Stomach (tissue), 9 donors: ENCODE measurements around the gene ADGRF3. TPM values are rescaled to one million over a fixed set of nuclear protein-coding genes. Genes with fewer than 3 reads are reported as not detected.

Experiments
- DNase-seq, 2 donors: peaks; one replicate each; pipeline versions ENCODE4 v3.0.0 to v3.0.0-alpha.2; 2013 to 2019
- H3K27ac ChIP-seq, 5 donors: fragments of 200-600 bp in 4 of 5; sonication (generic) in 4 of 5; one replicate each; pipeline ENCODE4 v1.5.1; 2013 to 2019; ENCODE audit warnings: mild to moderate bottlenecking in 1 of 5, moderate library complexity in 1 of 5
- H3K27me3 ChIP-seq, 3 donors: fragments of 200-600 bp; sonication (generic); one replicate each; pipeline ENCODE4 v1.5.1; 2017 to 2019; ENCODE audit warnings: mixed run types in 1 of 3
- H3K36me3 ChIP-seq, 4 donors: fragments of 200-600 bp; sonication (generic); 1 replicate in 3 of 4; 2 replicates in 1 of 4; pipeline ENCODE4 v1.5.1; 2016 to 2019
- H3K4me1 ChIP-seq, 4 donors: fragments of 200-600 bp; sonication (generic); one replicate each; pipeline ENCODE4 v1.5.1; 2016 to 2019
- H3K4me3 ChIP-seq, 4 donors: fragments of 200-600 bp; sonication (generic) in 3 of 4; one replicate each; pipeline ENCODE4 v1.5.1; 2016 to 2019; ENCODE audit warnings: mild to moderate bottlenecking in 1 of 4
- H3K9me3 ChIP-seq, 4 donors: fragments of 200-600 bp; sonication (generic); one replicate each; pipeline ENCODE4 v1.5.1; 2016 to 2019
- EP300 ChIP-seq: sonication (generic); formaldehyde crosslinking; IDR thresholded peaks from one replicate; pipeline ENCODE4 v1.6.1; 2017; ENCODE audit warnings: antibody characterized with exemption
- POLR2A ChIP-seq, 4 donors: fragments of 450-650 bp; IDR thresholded peaks; one replicate each; pipeline ENCODE4 v1.6.1; 2016; ENCODE audit warnings: antibody characterized with exemption in 4 of 4, control low read depth in 2 of 4, mild to moderate bottlenecking in 1 of 4, moderate library complexity in 1 of 4
- POLR2AphosphoS5 ChIP-seq, 3 donors: sonication (generic); formaldehyde crosslinking; IDR thresholded peaks; one replicate each; pipeline ENCODE4 v1.6.1; 2016; ENCODE audit warnings: antibody characterized with exemption in 3 of 3
- WGBS, 5 donors: extraction: QIAGEN DNeasy Blood & Tissue Kit in 3 of 5; methylation state at CpG; one replicate each; pipeline versions ENCODE4 v1.1.5 to v1.1.7; 2013 to 2018; 5-methylcytosine and 5-hydroxymethylcytosine counted together
- intact Hi-C: fragments of 100-400 bp; cut with DNase I; formaldehyde crosslinking; loops from one replicate; pipeline ENCODE4 v1.15.1; 2023; ENCODE audit warnings: low total_unique reads
- polyA plus RNA-seq, 3 donors: library from polyadenylated mRNA; stranded (reverse); fragments of 200-250 nt; gene quantifications; one replicate each; pipeline ENCODE4 v1.2.3, GENCODE V29; 2013
- total RNA-seq, 5 donors: library from RNA; depleted of rRNA; stranded (reverse); fragments of >200 nt; gene quantifications; one replicate each; pipeline versions ENCODE4 v1.1.0 to v1.2.3, GENCODE V29; 2014 to 2016
- TF ChIP-seq, protein P1 (sequence below), 7 experiments: fragments of 450-650 bp in 4 of 7; fragments of 200-600 bp in 3 of 7; sonication (generic) in 3 of 7; IDR thresholded peaks; one replicate each; pipeline ENCODE4 v1.5.1; 2016 to 2019; ENCODE audit warnings: antibody characterized with exemption in 7 of 7, control low read depth in 2 of 7, mild to moderate bottlenecking in 1 of 7
- donor health status: healthy with polysubstance abuse.
- donor health status: Bipolar disorder and iron deficiency.
- donor health status: healthy.

ADGRF3 gene
- total and polyA plus RNA-seq, 8 donors, result 0.05 to 0.31 (median 0.21) TPM; not detected in 4

DNA sequence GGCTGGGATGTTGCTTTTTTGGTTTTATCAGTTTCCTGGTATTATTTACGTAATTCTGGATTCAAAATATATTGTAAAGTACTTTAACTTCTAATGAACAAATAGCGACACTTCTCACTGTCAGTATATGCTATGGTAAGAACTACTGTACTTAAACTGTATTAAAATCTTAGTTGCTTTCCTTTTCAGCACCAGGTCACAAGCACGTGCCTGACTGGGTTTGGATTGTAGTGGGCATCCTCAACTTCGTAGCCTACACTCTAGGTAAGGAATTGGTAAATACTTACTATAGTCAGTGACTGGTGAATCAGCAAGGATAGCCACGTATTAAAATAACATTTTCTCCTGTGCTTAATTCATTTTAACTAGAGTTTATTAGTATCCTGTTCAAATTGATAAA lies 20.4 kb upstream of the ADGRF3 start:
- Histone ChIP-seq H3K27me3 (no peaks in the 10 kb centered on the region), H3K9me3 (no peaks in the 10 kb centered on the region), H3K4me1 (peaks cover 0 to 10% (median 8%) of the 10 kb centered on the region in 4 donors), H3K4me3 (no peak overlapping the region), H3K27ac (no peak overlapping the region), H3K36me3 (peaks cover 0 to 36% (median 33%) of the 10 kb centered on the region in 4 donors)
- TF ChIP-seq EP300 (no peak), POLR2AphosphoS5 (IDR thresholded peaks at IDR 0.05) (no peak), POLR2A (IDR thresholded peaks at IDR 0.05) (no peak)
- TF ChIP-seq, protein P1, sequence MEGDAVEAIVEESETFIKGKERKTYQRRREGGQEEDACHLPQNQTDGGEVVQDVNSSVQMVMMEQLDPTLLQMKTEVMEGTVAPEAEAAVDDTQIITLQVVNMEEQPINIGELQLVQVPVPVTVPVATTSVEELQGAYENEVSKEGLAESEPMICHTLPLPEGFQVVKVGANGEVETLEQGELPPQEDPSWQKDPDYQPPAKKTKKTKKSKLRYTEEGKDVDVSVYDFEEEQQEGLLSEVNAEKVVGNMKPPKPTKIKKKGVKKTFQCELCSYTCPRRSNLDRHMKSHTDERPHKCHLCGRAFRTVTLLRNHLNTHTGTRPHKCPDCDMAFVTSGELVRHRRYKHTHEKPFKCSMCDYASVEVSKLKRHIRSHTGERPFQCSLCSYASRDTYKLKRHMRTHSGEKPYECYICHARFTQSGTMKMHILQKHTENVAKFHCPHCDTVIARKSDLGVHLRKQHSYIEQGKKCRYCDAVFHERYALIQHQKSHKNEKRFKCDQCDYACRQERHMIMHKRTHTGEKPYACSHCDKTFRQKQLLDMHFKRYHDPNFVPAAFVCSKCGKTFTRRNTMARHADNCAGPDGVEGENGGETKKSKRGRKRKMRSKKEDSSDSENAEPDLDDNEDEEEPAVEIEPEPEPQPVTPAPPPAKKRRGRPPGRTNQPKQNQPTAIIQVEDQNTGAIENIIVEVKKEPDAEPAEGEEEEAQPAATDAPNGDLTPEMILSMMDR (IDR thresholded peaks at IDR 0.05), result no peak
- WGBS, 5 donors, result 90 to 95% (median 93%) methylated on average over 5 of the region's 5 CpGs
- DNase-seq, result no peak
- intact Hi-C loops, result no loop called here

DNA sequence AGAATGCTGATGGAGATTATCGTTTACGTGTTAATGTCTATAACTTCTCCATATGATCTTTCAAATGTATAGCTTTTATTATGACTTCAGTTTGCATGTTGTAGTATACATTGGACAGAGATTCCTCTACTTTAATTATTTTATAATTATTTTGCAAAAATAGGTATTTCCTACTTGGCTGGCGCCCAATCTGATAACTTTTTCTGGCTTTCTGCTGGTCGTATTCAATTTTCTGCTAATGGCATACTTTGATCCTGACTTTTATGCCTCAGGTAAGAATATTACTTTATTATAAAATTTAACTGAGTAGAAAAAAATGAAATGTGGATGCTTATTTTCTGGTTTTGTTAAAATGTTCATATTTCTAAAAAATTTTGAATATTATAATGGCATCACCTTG lies 18.1 kb upstream of the ADGRF3 start:
- no peak for DNase-seq
- Histone ChIP-seq H3K27me3 (no peaks in the 10 kb centered on the region), H3K36me3 (peaks cover 0 to 32% (median 28%) of the 10 kb centered on the region in 4 donors), H3K9me3 (no peaks in the 10 kb centered on the region), H3K4me1 (peaks cover 0 to 15% (median 9%) of the 10 kb centered on the region in 4 donors), H3K4me3 (no peak overlapping the region), H3K27ac (no peak overlapping the region)
- TF ChIP-seq, protein P1 (IDR thresholded peaks at IDR 0.05), result no peak
- no peak for TF ChIP-seq EP300
- no peak for TF ChIP-seq POLR2A (IDR thresholded peaks at IDR 0.05)
- no peak for TF ChIP-seq POLR2AphosphoS5 (IDR thresholded peaks at IDR 0.05)
- WGBS, 5 donors, result 92 to 98% (median 97%) methylated on average over 4 of the region's 4 CpGs
- intact Hi-C loops, result no loop called here

DNA sequence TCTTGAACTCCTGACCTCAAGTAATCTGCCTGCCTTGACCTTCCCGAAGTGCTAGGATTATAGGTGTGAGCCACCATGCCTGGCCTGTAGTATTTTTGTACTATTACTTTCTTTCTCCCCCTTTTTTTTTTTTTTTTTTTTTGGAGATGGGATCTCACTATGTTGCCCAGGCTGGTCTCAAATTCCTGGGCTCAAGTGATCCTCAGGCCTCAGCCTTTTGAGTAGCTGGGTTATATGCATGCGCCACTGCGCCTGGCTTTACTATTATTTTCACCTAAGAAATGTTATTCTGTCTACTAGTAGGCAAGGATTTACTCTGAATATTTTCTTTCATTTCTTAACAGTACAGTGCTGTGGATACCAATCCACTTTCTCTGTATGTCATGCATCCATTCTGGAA lies 17.4 kb upstream of the ADGRF3 start:
- Histone ChIP-seq H3K4me3 (no peak overlapping the region), H3K4me1 (peaks cover 0 to 20% (median 9%) of the 10 kb centered on the region in 4 donors), H3K36me3 (peaks cover 0 to 27% (median 22%) of the 10 kb centered on the region in 4 donors), H3K27ac (no peak overlapping the region), H3K27me3 (no peaks in the 10 kb centered on the region), H3K9me3 (no peaks in the 10 kb centered on the region)
- no peak for DNase-seq
- WGBS, 5 donors, result 75 to 90% (median 89%) methylated on average over 3 of the region's 3 CpGs
- TF ChIP-seq POLR2A (IDR thresholded peaks at IDR 0.05) (no peak), EP300 (no peak), POLR2AphosphoS5 (IDR thresholded peaks at IDR 0.05) (no peak)
- TF ChIP-seq, protein P1 (IDR thresholded peaks at IDR 0.05), result no peak
- intact Hi-C loops, result no loop called here

DNA sequence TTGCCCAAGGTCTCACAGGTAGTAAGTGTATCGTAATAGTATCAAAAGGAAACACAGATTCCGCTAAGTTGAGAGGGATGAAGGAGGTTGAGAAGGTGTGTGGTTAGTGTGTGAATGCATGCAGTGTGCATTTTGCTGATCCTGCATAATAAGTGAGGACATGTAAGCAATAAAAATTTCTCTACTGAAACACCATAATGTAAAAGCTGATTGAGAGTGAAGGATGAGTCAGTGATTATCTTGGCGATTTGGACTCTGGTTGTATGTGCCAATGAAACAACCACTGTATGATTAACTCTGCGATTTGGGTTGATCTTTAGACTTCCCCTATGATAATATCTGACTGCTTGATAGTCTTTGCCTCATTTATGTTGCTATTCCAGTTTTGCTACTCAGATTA lies 16.7 kb upstream of the ADGRF3 start:
- H3K4me3 ChIP-seq, result no peak overlapping the region
- H3K27me3 ChIP-seq, result no peaks in the 10 kb centered on the region
- WGBS, 5 donors, result 60 to 74% (median 70%) methylated on average over 4 of the region's 4 CpGs
- H3K9me3 ChIP-seq, result no peaks in the 10 kb centered on the region
- H3K36me3 ChIP-seq, result peaks cover 0 to 25% (median 20%) of the 10 kb centered on the region in 4 donors
- intact Hi-C loops, result no loop called here
- peaks cover 0 to 26% (median 9%) of the 10 kb centered on the region in 4 donors for H3K4me1 ChIP-seq
- TF ChIP-seq POLR2A (IDR thresholded peaks at IDR 0.05) (no peak), POLR2AphosphoS5 (IDR thresholded peaks at IDR 0.05) (no peak), EP300 (no peak)
- TF ChIP-seq, protein P1 (IDR thresholded peaks at IDR 0.05), result no peak
- no peak for DNase-seq
- H3K27ac ChIP-seq, result no peak overlapping the region
